HuH-7 (cell line): ENCODE data around the gene TBX21.

ENCODE experiments used
- DNase-seq: peaks from one replicate; pipeline ENCODE4 v3.0.0; 2011; ENCODE audit warnings: low spot score

Gene TBX21

GRCh38 chr17:47697906-47698711 is 34.9 kb upstream of the TBX21 start:
- DNase-seq, result no peak

- DNase-seq, result peak; percentile 98
Measured at GRCh38 chr17:47698749-47699535, 34.1 kb upstream of the TBX21 start.

GRCh38 chr17:47699536-47699840 is 33.5 kb upstream of the TBX21 start:
- DNase-seq, result no peak

GRCh38 chr17:47700471-47701449 is 32.3 kb upstream of the TBX21 start:
- no peak for DNase-seq

- DNase-seq, result no peak
Measured at GRCh38 chr17:47701608-47702007, 31.4 kb upstream of the TBX21 start.

- no peak for DNase-seq
Measured at GRCh38 chr17:47702391-47702995, 30.5 kb upstream of the TBX21 start.

- DNase-seq, result no peak
Measured at GRCh38 chr17:47703191-47703591, 29.8 kb upstream of the TBX21 start.

GRCh38 chr17:47703671-47704070 is 29.4 kb upstream of the TBX21 start:
- no peak for DNase-seq

GRCh38 chr17:47704116-47704515 is 28.9 kb upstream of the TBX21 start:
- DNase-seq, result no peak

GRCh38 chr17:47704736-47705135 is 28.3 kb upstream of the TBX21 start:
- DNase-seq, result no peak

GRCh38 chr17:47705536-47706530 is 27.2 kb upstream of the TBX21 start:
- no peak for DNase-seq

GRCh38 chr17:47707056-47707804 is 25.8 kb upstream of the TBX21 start:
- DNase-seq, result no peak

- DNase-seq, result no peak
Measured at GRCh38 chr17:47707884-47708283, 25.2 kb upstream of the TBX21 start.

GRCh38 chr17:47708312-47708863 is 24.6 kb upstream of the TBX21 start:
- no peak for DNase-seq

- no peak for DNase-seq
Measured at GRCh38 chr17:47708864-47709541, 24.0 kb upstream of the TBX21 start.

- no peak for DNase-seq
Measured at GRCh38 chr17:47709594-47709993, 23.4 kb upstream of the TBX21 start.

GRCh38 chr17:47711366-47712099 is 21.5 kb upstream of the TBX21 start:
- no peak for DNase-seq

- no peak for DNase-seq
Measured at GRCh38 chr17:47712330-47713023, 20.6 kb upstream of the TBX21 start.
